Activated T-cell treated with anti-CD3 and anti-CD28 coated beads for 4 hours (primary cell): Measurements from ENCODE around the gene ASB10.

ENCODE experiments used
- DNase-seq: peaks from one replicate; pipeline ENCODE4 v3.0.0-alpha.2; 2020

Gene ASB10

GRCh38 chr7:151134743-151135524, 52.1 kb downstream of the ASB10 start:
- no peak for DNase-seq

- DNase-seq, result no peak
These were observed 52.9 kb downstream of the ASB10 start for GRCh38 chr7:151133986-151134742.

- no peak for DNase-seq
These were observed 53.6 kb downstream of the ASB10 start for GRCh38 chr7:151133266-151133985.

- DNase-seq, result no peak
These were observed 54.4 kb downstream of the ASB10 start for GRCh38 chr7:151132461-151133205.

- no peak for DNase-seq
These were observed 55.3 kb downstream of the ASB10 start for GRCh38 chr7:151131592-151132293.

GRCh38 chr7:151131224-151131591, 55.8 kb downstream of the ASB10 start:
- DNase-seq, result no peak

GRCh38 chr7:151130741-151131157, 56.3 kb downstream of the ASB10 start:
- DNase-seq, result no peak

- DNase-seq, result no peak
These were observed 57.0 kb downstream of the ASB10 start for GRCh38 chr7:151129960-151130591.

- no peak for DNase-seq
These were observed 57.7 kb downstream of the ASB10 start for GRCh38 chr7:151129117-151129959.

GRCh38 chr7:151128716-151129115, 58.3 kb downstream of the ASB10 start:
- DNase-seq, result no peak

- DNase-seq, result no peak
These were observed 58.9 kb downstream of the ASB10 start for GRCh38 chr7:151128144-151128543.

- no peak for DNase-seq
These were observed 60.4 kb downstream of the ASB10 start for GRCh38 chr7:151126491-151127137.

GRCh38 chr7:151125846-151126481, 61.1 kb downstream of the ASB10 start:
- no peak for DNase-seq
